Erythroblast (primary cell): Measurements from ENCODE around the gene NFATC1.

Experiments
- GATA1 ChIP-seq: IDR thresholded peaks from 2 replicates; pipeline ENCODE4 v1.6.1; 2011; ENCODE audit warnings: low read depth, mild to moderate bottlenecking, control low read depth, low read length, moderate library complexity
- POLR2A ChIP-seq: IDR thresholded peaks from 2 replicates; pipeline ENCODE4 v1.6.1; 2011; ENCODE audit warnings: mild to moderate bottlenecking, low read length

DNA sequence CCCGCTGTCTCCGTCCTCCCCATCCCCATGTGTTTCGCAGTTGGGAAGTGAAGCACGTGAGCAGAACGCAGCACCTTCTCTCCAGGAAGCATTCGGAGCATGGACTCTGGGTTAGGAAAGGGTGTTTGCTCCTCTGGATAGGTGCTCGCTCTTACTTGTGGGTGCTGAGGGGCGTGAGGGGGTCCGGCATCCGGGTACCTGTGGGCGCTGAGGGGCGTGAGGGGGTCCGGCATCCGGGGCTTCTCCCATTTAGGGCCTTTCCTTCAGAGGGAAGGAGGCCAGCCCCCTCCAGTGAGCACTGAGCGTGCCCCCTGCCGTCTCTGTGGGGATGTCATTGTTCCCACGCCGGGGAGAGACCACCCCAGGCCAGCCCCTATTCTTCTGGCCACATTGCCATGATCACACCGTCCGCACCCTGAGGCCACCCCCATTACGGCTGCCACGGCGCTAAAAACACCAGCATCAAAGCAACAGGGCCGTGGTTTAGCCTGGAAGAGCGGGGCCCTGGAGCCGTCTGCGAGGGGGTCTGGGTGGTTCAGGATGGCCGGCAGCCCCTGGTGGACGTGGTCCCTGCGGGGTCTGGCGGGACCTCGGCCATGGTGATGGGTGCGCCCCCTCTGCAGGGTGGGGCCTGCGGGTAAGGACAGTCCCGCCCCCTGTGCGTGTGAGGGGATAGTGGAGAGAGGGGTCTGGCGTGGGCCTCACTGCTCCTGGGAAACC is 41.0 kb downstream of the NFATC1 start:
- TF ChIP-seq POLR2A (no peak), GATA1 (no peak)
